Measurements from ENCODE around the gene SLC15A1.

The SLC15A1 gene

DNA sequence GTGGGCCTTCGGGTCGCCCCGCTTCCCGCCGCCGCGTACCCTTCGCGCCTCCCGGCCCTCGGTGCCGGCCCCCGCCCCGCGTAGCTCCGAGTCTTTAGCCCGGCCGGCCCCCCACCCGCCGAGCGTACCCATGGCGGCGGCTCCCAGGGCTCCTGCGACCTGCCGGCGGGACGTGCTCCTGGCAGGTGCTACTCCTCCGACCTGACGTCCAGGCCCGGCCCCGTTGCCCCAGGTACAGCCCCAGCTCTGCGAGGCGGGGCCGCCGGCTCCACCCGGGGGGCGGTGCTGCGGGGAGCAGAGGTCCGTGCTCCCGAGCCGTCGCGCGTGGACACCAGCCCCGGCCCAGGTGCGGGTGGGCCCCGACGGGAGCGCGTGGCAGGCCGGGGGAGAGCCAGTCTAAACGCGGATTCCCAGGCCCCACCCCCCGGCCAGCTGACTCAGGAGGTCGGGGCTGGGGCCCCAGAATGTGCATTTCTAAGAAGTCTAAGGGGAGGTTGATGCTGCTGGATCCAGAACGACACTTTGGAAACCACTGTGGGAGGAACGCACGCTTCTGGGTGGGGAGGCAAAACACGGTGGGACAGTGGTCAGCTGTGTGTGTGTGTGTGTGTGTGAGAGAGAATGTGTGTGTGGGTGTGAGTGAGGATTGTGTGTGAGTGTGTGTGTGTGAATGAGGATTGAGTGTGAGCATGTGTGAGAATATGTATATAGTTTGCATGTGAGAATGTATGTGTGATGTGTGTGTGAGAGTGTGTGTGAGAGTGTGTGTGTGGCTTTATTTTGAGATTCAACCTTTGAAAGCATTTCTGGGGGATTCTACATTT lies at the start of gene SLC15A1:
TSS of gene SLC15A1 (minus strand) at position 206 of the 824 bp plus-strand sequence. CDS start at position 132, 74 bp downstream.
- DNase-seq (ENCODE audit: low read depth in 2 of 2), result no peak

DNA sequence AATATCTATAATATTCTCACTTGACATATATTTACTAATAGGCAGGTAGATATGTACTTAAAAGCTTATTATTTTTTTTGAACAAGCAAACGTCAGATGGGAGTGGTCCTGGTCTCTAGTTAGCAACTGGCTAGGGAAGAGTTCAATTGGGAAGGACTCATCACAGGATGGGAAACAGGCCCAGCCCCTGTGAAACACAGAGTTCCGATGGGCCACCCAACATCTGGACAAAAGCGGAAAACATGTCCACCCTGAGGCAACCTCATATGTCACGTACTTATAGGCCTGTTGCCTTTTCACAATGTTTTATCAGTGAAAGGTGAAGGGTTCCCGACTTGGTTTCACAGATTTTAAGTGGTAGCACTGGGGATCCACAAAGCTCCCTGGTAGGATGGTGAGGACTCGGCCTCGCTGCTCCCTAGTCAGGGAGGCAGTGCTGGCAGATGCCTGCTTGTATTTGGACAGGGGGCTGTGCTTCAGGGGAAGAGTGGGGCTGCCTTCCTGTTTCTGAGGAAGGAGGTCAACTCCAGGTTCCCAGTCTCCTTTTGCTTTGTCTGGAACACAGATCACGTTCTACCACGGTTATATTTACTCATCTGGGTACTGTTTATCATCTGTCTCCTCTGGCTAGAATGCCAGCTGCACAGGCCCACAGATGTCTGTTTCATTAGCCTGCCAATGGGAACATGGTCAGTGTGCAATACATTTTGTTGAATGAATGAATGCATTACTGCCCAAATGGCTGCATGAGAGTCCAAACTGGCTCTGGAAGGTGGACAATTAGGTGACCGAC lies 49.4 kb upstream of the SLC15A1 start:
- no peak for DNase-seq (ENCODE audit: low read depth in 2 of 2)

- no peak for DNase-seq (ENCODE audit: low read depth in 2 of 2)
Observed at GRCh38 chr13:98800078-98800477, 47.6 kb upstream of the SLC15A1 start.

GRCh38 chr13:98798849-98799645 lies 46.6 kb upstream of the SLC15A1 start:
- DNase-seq (ENCODE audit: low read depth in 2 of 2), result no peak

DNA sequence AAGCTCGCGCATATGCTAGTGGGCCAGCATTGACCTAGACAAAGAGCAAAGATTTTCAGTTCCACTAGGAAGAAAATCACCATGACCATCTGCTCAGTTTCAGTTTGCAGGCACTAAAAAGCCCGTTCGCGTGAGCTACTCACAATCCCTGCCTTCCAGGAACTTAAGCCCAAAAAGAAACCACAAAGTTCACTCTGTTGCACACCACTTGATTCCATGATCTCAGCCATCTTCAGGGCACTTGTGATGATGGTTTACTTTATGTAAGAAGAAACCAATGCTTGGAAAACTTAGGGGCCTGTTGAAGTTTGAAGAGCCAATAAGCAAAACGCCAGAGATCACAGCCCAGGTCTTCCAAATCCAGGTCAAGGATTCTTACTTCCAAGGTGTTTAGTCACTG lies 45.0 kb upstream of the SLC15A1 start:
- no peak for DNase-seq (ENCODE audit: low read depth in 2 of 2)

DNA sequence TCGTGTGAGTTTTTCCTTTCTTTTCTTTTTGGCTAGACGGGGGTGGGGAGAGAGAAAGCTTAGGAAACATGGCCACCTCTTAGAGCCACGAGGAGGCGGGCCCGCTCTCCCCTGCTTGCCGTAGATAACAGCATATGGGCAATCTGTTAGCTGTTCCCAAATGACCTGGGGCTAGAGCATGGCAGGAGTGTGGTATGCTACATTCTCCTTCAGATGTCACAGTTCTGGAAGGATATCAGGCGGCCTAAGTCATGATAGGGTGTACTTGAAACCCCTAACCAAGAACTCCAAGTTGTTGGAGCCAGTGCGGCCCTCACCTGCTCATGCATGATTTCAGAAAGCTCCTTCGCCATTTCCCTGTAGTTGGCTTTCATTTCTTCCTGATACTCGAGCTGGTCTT lies 44.3 kb upstream of the SLC15A1 start:
- DNase-seq (ENCODE audit: low read depth in 2 of 2), result no peak

- no peak for DNase-seq (ENCODE audit: low read depth in 2 of 2)
Observed at GRCh38 chr13:98796191-98796590, 43.7 kb upstream of the SLC15A1 start.

- DNase-seq (ENCODE audit: low read depth in 2 of 2), result no peak
Observed at GRCh38 chr13:98795220-98795619, 42.7 kb upstream of the SLC15A1 start.

DNA sequence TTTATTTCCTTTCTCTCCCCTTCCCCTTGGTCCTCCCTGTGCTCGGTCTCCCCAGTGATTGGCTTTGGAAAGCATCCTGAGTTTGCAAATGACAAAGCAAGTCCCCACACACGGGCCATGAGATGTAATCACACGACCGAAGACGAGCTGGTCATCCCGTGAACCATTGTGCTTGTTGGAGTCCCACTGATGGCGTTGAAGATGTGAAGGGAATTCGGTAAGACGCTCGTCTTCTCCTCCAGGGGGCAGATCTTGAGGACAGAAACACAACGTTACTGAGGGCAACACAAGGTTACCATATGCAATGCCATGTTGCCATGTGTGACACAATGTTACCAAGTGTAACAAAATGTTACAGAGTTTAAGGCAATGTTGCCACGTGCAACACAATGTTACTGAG lies 42.0 kb upstream of the SLC15A1 start:
- DNase-seq (ENCODE audit: low read depth in 2 of 2), result no peak

GRCh38 chr13:98792785-98793495 lies 40.5 kb upstream of the SLC15A1 start:
- no peak for DNase-seq (ENCODE audit: low read depth in 2 of 2)

GRCh38 chr13:98792321-98792720 lies 39.8 kb upstream of the SLC15A1 start:
- no peak for DNase-seq (ENCODE audit: low read depth in 2 of 2)

GRCh38 chr13:98791611-98792010 lies 39.1 kb upstream of the SLC15A1 start:
- DNase-seq (ENCODE audit: low read depth in 2 of 2), result no peak

- no peak for DNase-seq (ENCODE audit: low read depth in 2 of 2)
Observed at GRCh38 chr13:98787996-98788395, 35.5 kb upstream of the SLC15A1 start.

DNA sequence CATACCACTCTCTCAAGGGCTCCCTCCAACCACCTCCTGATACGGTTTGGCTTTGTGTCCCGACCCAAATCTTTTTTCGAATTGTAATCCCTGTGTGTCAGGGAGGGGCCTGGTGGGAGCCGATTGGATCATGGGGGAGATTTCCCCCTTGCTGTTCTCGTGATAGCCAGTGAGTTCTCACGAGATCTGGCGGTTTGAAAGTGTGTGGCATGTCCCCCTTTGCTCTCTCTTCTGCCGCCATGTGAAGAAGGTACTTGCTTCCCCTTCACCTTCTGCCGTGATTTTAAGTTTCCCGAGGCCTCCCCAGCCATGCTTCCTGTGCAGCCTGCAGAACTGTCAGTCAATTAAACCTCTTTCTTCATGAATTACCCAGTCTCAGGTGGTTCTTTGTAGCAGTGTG lies 34.7 kb upstream of the SLC15A1 start:
- no peak for DNase-seq (ENCODE audit: low read depth in 2 of 2)

- no peak for DNase-seq (ENCODE audit: low read depth in 2 of 2)
Observed at GRCh38 chr13:98786023-98786422, 33.6 kb upstream of the SLC15A1 start.

DNA sequence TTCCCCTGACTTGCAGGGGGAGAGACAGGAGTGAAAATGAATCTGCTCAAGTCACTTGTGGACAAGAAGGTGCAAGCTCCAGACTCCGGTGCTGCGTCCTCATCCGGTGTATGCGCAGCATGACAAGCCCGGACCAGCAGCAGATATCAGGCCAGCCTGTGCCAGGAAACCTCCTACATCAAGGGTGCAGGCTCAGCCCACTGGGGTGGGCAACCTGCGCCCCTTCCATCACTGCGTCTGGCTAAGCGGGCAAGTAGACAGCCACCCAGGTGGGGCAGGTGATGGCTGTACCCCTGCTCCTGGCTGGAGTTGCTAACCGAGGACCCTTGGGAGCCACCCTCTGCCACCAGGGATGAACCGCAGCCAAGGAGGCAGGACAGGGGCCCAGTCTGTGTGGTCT lies 32.9 kb upstream of the SLC15A1 start:
- DNase-seq (ENCODE audit: low read depth in 2 of 2), result no peak

GRCh38 chr13:98784666-98785065 lies 32.2 kb upstream of the SLC15A1 start:
- no peak for DNase-seq (ENCODE audit: low read depth in 2 of 2)

DNA sequence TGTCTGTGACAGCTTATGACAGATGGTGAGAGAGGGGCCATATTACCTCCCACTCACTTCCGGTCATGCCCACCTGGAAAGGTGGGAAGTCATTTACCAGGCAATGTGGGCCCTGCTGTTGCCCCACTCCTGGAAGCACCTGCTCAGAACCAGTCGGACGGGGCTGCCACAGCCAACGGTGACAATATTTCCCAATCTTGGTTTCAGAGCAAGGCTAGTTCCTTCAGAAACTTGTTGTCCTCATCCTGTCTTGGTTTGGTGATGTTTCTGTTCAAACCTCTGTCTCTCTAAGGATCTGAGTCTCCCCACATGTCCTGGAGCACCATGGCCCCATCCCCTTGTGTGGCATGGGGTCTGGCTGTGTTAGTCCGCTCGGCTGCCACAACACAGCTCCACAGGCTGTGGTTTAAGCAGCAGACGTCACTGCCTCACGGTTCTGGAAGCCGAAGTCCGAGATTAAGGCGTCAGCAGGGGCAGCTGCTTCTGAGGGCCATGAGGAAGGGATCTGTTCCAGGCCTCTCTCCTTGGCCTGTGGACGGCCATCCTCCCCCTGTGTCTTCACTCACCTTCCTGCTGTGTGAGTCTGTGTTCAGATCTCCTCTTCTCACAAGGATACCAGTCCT lies 31.5 kb upstream of the SLC15A1 start:
- DNase-seq (ENCODE audit: low read depth in 2 of 2), result no peak

DNA sequence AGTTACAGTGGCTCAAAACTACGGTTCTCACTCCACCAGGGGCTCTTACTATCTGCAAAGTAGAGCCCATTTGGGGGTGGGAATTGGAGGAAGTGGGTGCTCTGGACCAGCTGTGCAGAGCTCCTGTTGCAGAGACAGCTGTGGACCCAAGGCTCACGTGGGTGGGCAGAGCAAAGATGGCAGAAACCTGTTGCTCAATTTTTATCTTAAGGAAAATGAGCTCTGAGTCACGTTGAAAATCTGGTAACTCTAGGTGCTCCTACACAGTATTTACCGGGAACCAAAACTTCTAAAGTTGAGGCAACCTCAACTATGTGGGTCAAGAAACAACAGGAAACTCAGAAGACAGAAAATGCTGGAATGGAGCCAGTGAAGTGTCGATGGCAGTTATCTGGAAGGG lies 30.2 kb upstream of the SLC15A1 start:
- DNase-seq (ENCODE audit: low read depth in 2 of 2), result no peak

DNA sequence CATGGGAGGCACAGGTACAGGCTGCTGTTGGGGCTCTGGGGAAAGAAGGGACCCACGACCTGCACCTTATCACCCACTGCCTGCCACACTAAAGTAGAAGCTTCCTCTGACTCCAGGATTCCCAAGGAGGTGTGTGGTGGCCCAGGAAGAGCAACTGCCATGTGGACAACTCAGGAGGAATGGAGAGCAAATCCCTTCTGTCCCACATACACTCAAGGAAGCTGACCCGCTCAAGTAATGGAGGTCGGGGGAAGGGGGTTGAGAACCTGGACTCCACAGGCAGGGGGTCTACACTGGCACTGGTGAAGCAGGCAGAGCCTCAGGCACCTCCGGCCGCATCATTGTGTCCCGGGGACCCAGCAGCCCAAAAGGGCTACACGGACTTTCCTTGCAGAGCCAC lies 29.4 kb upstream of the SLC15A1 start:
- DNase-seq (ENCODE audit: low read depth in 2 of 2), result no peak

GRCh38 chr13:98781470-98781869 lies 29.0 kb upstream of the SLC15A1 start:
- DNase-seq (ENCODE audit: low read depth in 2 of 2), result no peak

Data from stimulated activated CD8-positive, alpha-beta memory T cell treated with anti-CD3 and anti-CD28 coated beads, Interleukin-7, amount 100 ng/mL, for 1 hour (primary cell).